HG03095 (cell line): ENCODE data around the gene KRTAP11-1.

Experiments
- ATAC-seq: cut with Tn5 transposase; IDR thresholded peaks from one replicate; pipeline ENCODE4 v1.9.1; 2021; ENCODE audit warnings: moderate library complexity; ENCODE audit not compliant: unreplicated experiment

KRTAP11-1 gene

DNA sequence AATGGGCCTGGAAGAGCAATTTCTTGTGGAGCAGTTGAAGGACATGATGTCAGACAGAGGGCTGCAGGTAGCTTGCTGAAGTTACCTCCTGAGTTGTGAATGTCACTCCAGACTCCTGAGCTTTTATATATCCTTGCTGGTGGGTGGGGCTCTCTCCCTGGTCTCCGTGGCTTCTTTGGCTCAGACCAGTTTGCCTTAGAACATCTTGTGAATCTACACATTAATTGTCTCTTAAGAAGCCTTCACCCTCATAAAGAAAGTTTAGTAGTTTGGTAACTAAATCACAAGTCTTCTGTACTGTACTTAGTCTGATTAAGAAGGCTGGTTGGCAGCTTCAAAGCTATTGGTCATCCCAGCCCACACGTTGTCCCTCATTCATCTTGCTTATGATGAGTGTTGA lies at the start of gene KRTAP11-1:
KRTAP11-1 (minus strand) TSS at position 101 of the 400 bp plus-strand sequence; CDS start at position 45, 56 bp downstream.
- ATAC-seq = no peak

DNA sequence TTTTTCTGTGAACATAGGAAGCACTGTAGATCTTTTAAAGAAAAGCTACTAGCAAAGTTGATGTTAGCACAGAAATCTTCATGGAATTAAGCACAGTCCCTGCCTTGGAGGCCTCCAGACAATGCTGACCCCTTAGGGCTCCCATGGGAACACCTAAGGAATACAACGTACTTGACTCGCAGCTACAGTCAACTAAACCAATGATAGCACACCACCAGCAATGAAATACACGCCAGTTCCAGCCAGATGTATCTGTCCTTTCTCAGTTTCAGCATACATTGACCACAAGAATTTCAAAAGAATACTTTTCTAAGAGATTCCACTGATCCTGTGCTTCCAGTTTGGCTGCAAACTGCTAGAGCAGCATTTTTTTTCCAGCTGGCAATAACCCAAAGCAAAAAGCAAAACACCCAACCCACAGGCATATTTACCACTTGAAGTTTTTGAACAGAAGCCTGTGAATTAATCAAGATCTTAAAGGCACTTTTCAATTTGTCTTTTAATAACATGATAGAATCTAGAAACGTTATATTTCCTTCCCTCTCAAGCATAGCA lies 42.8 kb upstream of the KRTAP11-1 start:
- no peak for ATAC-seq

DNA sequence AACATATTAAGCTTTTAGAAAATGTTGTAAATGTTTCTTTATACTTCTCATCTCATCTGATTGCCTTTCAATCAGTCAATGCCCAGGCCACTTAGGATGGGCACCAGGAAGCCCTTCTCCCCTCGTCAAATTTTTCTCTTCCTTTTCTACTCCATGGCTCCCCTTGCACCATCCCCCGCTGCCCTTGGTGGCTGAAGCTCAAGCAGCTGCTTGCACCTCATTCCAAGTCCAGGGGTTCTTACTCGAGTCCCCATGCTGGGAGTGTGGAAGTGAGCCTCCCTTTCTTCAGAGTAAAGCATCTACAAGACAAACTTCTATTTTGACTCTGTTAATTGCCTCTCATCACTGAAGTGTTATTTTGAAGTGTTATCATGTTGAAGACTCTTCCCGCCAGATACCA lies 39.7 kb upstream of the KRTAP11-1 start:
- ATAC-seq = no peak

GRCh38 chr21:30917557-30917956 lies 36.2 kb upstream of the KRTAP11-1 start:
- no peak for ATAC-seq

GRCh38 chr21:30900881-30901280 lies 19.5 kb upstream of the KRTAP11-1 start:
- ATAC-seq = no peak

DNA sequence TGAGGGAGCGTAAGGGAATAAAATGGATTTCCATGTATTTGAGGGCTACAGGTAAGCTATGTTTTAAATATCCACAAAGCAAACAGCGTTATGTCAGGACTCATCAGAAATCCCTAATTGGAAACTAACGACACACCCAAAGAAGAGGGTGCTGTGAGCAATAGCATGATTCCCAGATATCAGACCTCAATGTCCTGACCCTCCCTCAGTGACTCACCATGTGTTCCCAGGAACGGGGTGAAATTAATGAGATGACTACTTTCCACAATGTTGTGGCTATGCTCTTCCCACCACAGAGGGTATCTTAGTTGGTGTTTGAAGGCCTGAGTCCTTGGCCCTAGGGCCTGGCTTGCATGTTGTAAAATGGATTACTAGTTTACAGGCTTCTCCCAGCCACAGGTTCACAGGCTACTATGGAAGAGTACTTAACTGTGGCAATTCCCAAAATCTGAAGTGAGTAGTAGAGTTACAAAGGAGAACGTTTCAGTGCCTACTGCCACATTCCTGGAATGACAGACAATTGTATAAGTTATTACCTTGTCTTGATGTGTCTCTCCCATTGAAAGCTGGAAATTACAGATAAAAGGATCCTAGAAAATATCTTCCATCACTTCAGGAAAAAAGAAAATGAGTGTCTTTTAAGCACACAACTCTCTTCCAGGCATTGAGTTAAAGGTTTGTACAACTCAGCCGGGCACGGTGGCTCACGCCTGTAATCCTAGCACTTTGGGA lies 1.7 kb upstream of the KRTAP11-1 start:
- no peak for ATAC-seq

- no peak for ATAC-seq
Observed at GRCh38 chr21:30880914-30881313, 466 bp downstream of the KRTAP11-1 start.

- ATAC-seq = no peak
Observed at GRCh38 chr21:30874526-30874925, 6.9 kb downstream of the KRTAP11-1 start.

DNA sequence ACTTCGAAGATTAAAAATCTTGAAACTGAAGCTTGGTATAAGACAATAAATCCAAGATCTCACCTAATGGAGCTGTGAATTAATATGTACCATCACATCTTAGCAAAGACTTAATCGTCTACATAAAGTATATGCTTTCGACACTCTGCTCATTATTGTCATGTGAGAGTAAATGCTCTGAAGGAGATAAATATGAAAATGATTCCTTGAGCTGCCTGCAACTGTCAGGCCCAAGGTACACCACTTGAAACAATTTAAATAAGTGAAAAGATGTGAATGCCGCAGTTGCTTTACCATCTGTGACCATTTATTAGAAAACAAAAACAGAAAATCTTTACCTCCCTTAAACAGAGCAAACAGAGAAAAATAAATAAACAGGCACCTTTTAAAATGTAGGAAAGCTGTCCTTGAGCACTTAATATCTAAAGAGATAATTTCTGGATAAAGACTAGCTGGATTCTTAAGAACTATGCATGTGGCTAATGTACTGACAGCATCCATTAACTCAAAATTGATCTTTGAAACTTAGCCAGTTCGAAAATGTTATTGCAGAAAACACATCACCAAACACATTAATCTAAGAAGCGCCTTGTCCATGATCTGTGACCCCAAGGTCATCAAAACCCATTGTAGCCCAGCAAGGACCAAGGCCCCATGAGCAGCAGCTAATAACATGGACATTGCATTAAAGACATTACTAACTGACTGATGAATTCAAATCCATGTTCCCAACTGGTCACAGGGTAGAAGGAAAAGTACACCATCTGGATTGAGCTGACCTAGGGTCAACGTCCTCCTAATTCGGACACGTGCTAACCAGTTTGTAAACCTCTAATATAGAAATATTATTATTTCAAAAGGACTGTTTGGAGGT lies 33.5 kb downstream of the KRTAP11-1 start:
- no peak for ATAC-seq

DNA sequence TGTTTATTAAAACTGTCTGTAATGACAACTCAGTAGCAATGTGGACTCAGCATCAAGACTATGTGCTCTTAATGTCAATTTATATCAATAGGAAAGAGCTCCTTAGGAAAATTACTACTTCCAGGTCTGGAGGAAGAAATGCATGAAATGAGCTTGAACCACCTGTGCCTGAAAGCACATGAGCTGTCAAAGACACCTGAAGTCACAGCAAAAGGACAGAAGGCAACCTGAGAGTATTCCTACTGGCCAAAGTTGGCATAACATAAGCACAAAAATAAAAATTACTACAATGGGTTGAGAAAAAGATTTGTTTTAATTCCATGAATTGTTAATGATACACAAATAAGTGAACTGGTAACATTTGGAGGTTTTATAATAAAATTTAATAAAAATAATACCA lies 38.4 kb downstream of the KRTAP11-1 start:
- ATAC-seq = no peak

- ATAC-seq = no peak
Observed at GRCh38 chr21:30839304-30839703, 42.1 kb downstream of the KRTAP11-1 start.

GRCh38 chr21:30838536-30838935 lies 42.8 kb downstream of the KRTAP11-1 start:
- no peak for ATAC-seq

DNA sequence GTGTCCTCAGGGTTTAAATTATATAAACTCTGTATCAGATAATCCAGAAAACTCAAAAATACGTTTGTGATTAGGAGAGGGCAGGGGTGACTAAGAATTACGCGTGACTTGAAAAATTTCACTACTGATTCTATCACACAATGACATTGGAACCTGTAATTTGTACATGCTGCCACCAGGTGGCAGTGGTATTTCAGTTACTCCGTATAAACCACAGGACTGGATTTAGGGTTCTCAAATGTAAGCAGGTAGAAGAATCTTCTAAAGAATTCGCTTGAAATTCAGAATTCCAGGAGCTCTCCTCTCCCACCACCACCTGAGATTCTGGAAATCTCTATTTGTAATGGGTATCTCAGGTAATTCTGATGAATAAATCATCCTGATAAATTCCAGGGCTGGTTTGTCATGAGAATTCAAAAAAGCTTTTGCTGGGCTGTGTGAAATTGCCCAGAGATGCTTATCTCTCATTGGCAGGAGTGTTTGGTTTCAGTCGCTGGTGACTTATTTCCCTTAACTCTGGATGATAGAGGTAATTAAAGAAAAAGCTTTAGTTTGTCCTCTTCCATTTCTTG lies 50.1 kb downstream of the KRTAP11-1 start:
- ATAC-seq = no peak
